GM23338 (cell line): ENCODE results near the gene RASA3. TPM values are rescaled to one million over a fixed set of nuclear protein-coding genes. Genes with fewer than 3 reads are reported as not detected.

Experiments used
- ATAC-seq: fragments of 200-7000 bp; cut with Tn5 transposase; 3 replicates; pipeline ENCODE4 v1.9.1; 2020
- DNase-seq: peaks from one replicate; pipeline ENCODE4 v3.0.0-alpha.2; 2015; ENCODE audit warnings: low spot score
- H2AFZ ChIP-seq: fragments of 200-600 bp; sonication (generic); 2 replicates; pipeline ENCODE4 v1.8.0; 2016; ENCODE audit warnings: antibody characterized with exemption, mild to moderate bottlenecking, moderate library complexity
- H3F3A ChIP-seq: fragments of 200-600 bp; sonication (generic); replicated peaks from 2 replicates; pipeline ENCODE4 v1.8.0; 2017; ENCODE audit warnings: antibody characterized with exemption, mixed run types, low read depth
- H3K27ac ChIP-seq: fragments of 200-600 bp; sonication (generic); 2 replicates; pipeline ENCODE4 v1.6.1; 2016; ENCODE audit warnings: low read depth
- H3K27me3 ChIP-seq: fragments of 200-600 bp; sonication (generic); 2 replicates; pipeline ENCODE4 v1.8.0; 2016; ENCODE audit warnings: mild to moderate bottlenecking, mixed run types, moderate library complexity; ENCODE audit not compliant: insufficient read depth
- H3K36me3 ChIP-seq: fragments of 200-600 bp; sonication (generic); 2 replicates; pipeline ENCODE4 v1.8.0; 2016; ENCODE audit warnings: mild to moderate bottlenecking; ENCODE audit not compliant: insufficient read depth
- H3K4me1 ChIP-seq: fragments of 200-600 bp; sonication (generic); 2 replicates; pipeline ENCODE4 v1.8.0; 2016; ENCODE audit warnings: mild to moderate bottlenecking, moderate library complexity; ENCODE audit not compliant: insufficient read depth
- H3K4me2 ChIP-seq: fragments of 200-600 bp; sonication (generic); 2 replicates; pipeline ENCODE4 v1.7.1; 2017; ENCODE audit warnings: mixed run types
- H3K4me3 ChIP-seq: fragments of 200-600 bp; sonication (generic); 2 replicates; pipeline ENCODE4 v1.6.1; 2016; ENCODE audit warnings: mixed run types
- H3K79me2 ChIP-seq: fragments of 200-600 bp; sonication (generic); replicated peaks from 2 replicates; pipeline ENCODE4 v1.8.0; 2017; ENCODE audit warnings: mild to moderate bottlenecking; ENCODE audit not compliant: insufficient read depth
- H3K9me2 ChIP-seq: fragments of 200-600 bp; sonication (generic); 2 replicates; pipeline ENCODE4 v1.8.0; 2017; ENCODE audit not compliant: insufficient read depth
- H4K20me1 ChIP-seq: fragments of 200-600 bp; sonication (generic); replicated peaks from 2 replicates; pipeline ENCODE4 v1.8.0; 2017; ENCODE audit warnings: mild to moderate bottlenecking; ENCODE audit not compliant: insufficient read depth
- H3K27ac Mint-ChIP-seq: 2 replicates; pipeline ENCODE4 v1.8.0; 2020; ENCODE audit warnings: inconsistent platforms, mild to moderate bottlenecking, moderate library complexity, mixed read lengths
- H3K27me3 Mint-ChIP-seq: 3 replicates; pipeline ENCODE4 v1.8.0; 2022; ENCODE audit warnings: low read depth, mild to moderate bottlenecking, moderate library complexity, mixed read lengths, inconsistent platforms; ENCODE audit not compliant: insufficient read depth, poor library complexity
- H3K36me3 Mint-ChIP-seq: 3 replicates; pipeline ENCODE4 v1.8.0; 2021; ENCODE audit warnings: low read depth, mild to moderate bottlenecking, inconsistent platforms, moderate library complexity, mixed read lengths
- H3K4me1 Mint-ChIP-seq: 3 replicates; pipeline ENCODE4 v1.8.0; 2020; ENCODE audit warnings: mild to moderate bottlenecking, inconsistent platforms, mixed read lengths
- H3K4me3 Mint-ChIP-seq: 3 replicates; pipeline ENCODE4 v1.8.0; 2021; ENCODE audit warnings: moderate library complexity, mild to moderate bottlenecking, inconsistent platforms, mixed read lengths
- H3K9me3 Mint-ChIP-seq: 3 replicates; pipeline ENCODE4 v1.8.0; 2020; ENCODE audit warnings: moderate library complexity, mild to moderate bottlenecking, inconsistent platforms, mixed read lengths
- CREB1 ChIP-seq: fragments of 250-450 bp; sonication (Bioruptor Pico); IDR thresholded peaks from 2 replicates; pipeline ENCODE4 v1.5.0; 2020; ENCODE audit warnings: low read depth, mild to moderate bottlenecking, moderate library complexity
- EZH2 ChIP-seq: fragments of 200-600 bp; sonication (generic); IDR thresholded peaks from one replicate; pipeline ENCODE4 v1.8.0; 2017; ENCODE audit warnings: antibody characterized with exemption, mild to moderate bottlenecking, low read depth; ENCODE audit not compliant: unreplicated experiment
- EZH2phosphoT487 ChIP-seq: fragments of 200-600 bp; sonication (generic); IDR thresholded peaks from one replicate; pipeline ENCODE4 v1.8.1; 2018; ENCODE audit warnings: antibody characterized with exemption; ENCODE audit not compliant: unreplicated experiment
- JUNB ChIP-seq: IDR thresholded peaks from one replicate; pipeline ENCODE4 v1.6.1; 2016; ENCODE audit warnings: antibody characterized with exemption; ENCODE audit not compliant: unreplicated experiment
- NANOG ChIP-seq: IDR thresholded peaks from 2 replicates; pipeline ENCODE4 v1.6.1; 2016; ENCODE audit warnings: antibody characterized with exemption, borderline replicate concordance
- POLR2AphosphoS5 ChIP-seq: IDR thresholded peaks from 2 replicates; pipeline ENCODE4 v1.6.1; 2016; ENCODE audit warnings: antibody characterized with exemption, low read depth
- STAT1 ChIP-seq: IDR thresholded peaks from one replicate; pipeline ENCODE4 v1.6.1; 2016; ENCODE audit warnings: antibody characterized with exemption; ENCODE audit not compliant: unreplicated experiment
- ZNF114 ChIP-seq: fragments of 250-450 bp; sonication (Bioruptor Pico); IDR thresholded peaks from 2 replicates; pipeline ENCODE4 v1.5.0; 2020; ENCODE audit warnings: mild to moderate bottlenecking, moderate library complexity
- ZNF331 ChIP-seq: fragments of 250-450 bp; sonication (Bioruptor Pico); IDR thresholded peaks from 2 replicates; pipeline ENCODE4 v1.5.0; 2020; ENCODE audit warnings: low read depth, mild to moderate bottlenecking, moderate library complexity
- polyA plus RNA-seq: library from polyadenylated mRNA; unstranded; fragments of >200 nt; fragmentation: Nextera tagmentation; extraction: Ambion mirVana; gene quantifications from 2 replicates; pipeline ENCODE4 v1.2.1, GENCODE V29; 2016
- total RNA-seq: library from RNA; depleted of rRNA; stranded (reverse); fragments of >200 nt; shearing (Covaris generic); gene quantifications from 2 replicates; pipeline ENCODE4 v1.2.3, GENCODE V29; 2014
- TF ChIP-seq, protein P1 (sequence below), 2 experiments: fragments of 200-600 bp in 1 of 2; sonication (generic) in 1 of 2; conservative IDR thresholded peaks; 2 replicates each; pipeline versions ENCODE4 v1.5.1 to v1.6.1; 2016 to 2017; ENCODE audit warnings: antibody characterized with exemption in 2 of 2, low read depth in 2 of 2, mild to moderate bottlenecking in 2 of 2, moderate library complexity in 1 of 2
- TF ChIP-seq, protein P2 (sequence below): IDR thresholded peaks from one replicate; pipeline ENCODE4 v1.6.1; 2018; ENCODE audit warnings: antibody characterized with exemption; ENCODE audit not compliant: unreplicated experiment
- TF ChIP-seq, protein P3 (sequence below): fragments of 250-450 bp; sonication (Bioruptor Pico); IDR thresholded peaks from 2 replicates; pipeline ENCODE4 v1.5.0; 2020; ENCODE audit warnings: mild to moderate bottlenecking, moderate library complexity
- TF ChIP-seq, protein P4 (sequence below): IDR thresholded peaks from 2 replicates; pipeline ENCODE4 v1.6.1; 2016; ENCODE audit warnings: antibody characterized with exemption

The RASA3 gene
- total and polyA plus RNA-seq, 2 experiments from 2014 or later: 11.2 to 20.7 TPM

DNA sequence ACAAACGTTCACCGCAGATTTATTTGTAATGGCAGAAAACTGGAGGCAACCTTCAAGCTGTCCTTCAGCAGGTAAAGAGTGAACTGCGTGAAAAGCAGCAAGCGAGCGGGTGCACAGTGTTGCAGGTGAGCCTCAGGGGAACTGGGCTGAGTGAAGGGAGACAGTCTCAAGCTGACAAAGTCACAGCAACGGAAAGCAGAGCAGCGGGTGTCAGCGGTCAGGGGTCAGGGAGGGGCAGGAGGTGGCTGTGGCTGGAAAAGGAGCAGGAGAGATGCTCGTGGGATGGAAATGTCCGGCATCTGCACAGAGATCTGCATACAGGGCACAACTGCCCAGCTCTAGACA is 8.5 kb upstream of the RASA3 start:
- Histone ChIP-seq H3K4me1 (no peaks in the 10 kb centered on the region), H3K9me2 (no peaks in the 10 kb centered on the region), H3K79me2 (no peaks in the 10 kb centered on the region), H3K27ac (no peak overlapping the region), H2AFZ (no peak overlapping the region), H3K36me3 (no peaks in the 10 kb centered on the region; the same call in 1 of the 2 replicates), H3K4me3 (no peak overlapping the region), H3K4me2 (no peak overlapping the region), H4K20me1 (no peaks in the 10 kb centered on the region), H3K27me3 (no peaks in the 10 kb centered on the region), H3F3A (no peaks in the 10 kb centered on the region)
- peaks cover 8% of the 10 kb centered on the region for H3K27me3 Mint-ChIP-seq
- H3K4me1 Mint-ChIP-seq: peaks cover 2% of the 10 kb centered on the region; the same call in 1 of the 3 replicates
- H3K4me3 Mint-ChIP-seq: no peak overlapping the region
- no peak overlapping the region for H3K27ac Mint-ChIP-seq
- TF ChIP-seq POLR2AphosphoS5 (no peak), NANOG (no peak), EZH2 (no peak), STAT1 (no peak), JUNB (no peak), EZH2phosphoT487 (no peak), ZNF114 (CRISPR knock-in tag) (no peak), ZNF331 (no peak), CREB1 (CRISPR knock-in tag) (no peak)
- TF ChIP-seq, protein P1, sequence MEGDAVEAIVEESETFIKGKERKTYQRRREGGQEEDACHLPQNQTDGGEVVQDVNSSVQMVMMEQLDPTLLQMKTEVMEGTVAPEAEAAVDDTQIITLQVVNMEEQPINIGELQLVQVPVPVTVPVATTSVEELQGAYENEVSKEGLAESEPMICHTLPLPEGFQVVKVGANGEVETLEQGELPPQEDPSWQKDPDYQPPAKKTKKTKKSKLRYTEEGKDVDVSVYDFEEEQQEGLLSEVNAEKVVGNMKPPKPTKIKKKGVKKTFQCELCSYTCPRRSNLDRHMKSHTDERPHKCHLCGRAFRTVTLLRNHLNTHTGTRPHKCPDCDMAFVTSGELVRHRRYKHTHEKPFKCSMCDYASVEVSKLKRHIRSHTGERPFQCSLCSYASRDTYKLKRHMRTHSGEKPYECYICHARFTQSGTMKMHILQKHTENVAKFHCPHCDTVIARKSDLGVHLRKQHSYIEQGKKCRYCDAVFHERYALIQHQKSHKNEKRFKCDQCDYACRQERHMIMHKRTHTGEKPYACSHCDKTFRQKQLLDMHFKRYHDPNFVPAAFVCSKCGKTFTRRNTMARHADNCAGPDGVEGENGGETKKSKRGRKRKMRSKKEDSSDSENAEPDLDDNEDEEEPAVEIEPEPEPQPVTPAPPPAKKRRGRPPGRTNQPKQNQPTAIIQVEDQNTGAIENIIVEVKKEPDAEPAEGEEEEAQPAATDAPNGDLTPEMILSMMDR (conservative IDR thresholded peaks at IDR 0.05; ENCODE audit: low read depth in 2 of 2): no peak
- TF ChIP-seq, protein P2, sequence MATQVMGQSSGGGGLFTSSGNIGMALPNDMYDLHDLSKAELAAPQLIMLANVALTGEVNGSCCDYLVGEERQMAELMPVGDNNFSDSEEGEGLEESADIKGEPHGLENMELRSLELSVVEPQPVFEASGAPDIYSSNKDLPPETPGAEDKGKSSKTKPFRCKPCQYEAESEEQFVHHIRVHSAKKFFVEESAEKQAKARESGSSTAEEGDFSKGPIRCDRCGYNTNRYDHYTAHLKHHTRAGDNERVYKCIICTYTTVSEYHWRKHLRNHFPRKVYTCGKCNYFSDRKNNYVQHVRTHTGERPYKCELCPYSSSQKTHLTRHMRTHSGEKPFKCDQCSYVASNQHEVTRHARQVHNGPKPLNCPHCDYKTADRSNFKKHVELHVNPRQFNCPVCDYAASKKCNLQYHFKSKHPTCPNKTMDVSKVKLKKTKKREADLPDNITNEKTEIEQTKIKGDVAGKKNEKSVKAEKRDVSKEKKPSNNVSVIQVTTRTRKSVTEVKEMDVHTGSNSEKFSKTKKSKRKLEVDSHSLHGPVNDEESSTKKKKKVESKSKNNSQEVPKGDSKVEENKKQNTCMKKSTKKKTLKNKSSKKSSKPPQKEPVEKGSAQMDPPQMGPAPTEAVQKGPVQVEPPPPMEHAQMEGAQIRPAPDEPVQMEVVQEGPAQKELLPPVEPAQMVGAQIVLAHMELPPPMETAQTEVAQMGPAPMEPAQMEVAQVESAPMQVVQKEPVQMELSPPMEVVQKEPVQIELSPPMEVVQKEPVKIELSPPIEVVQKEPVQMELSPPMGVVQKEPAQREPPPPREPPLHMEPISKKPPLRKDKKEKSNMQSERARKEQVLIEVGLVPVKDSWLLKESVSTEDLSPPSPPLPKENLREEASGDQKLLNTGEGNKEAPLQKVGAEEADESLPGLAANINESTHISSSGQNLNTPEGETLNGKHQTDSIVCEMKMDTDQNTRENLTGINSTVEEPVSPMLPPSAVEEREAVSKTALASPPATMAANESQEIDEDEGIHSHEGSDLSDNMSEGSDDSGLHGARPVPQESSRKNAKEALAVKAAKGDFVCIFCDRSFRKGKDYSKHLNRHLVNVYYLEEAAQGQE: no peak
- TF ChIP-seq, protein P3, sequence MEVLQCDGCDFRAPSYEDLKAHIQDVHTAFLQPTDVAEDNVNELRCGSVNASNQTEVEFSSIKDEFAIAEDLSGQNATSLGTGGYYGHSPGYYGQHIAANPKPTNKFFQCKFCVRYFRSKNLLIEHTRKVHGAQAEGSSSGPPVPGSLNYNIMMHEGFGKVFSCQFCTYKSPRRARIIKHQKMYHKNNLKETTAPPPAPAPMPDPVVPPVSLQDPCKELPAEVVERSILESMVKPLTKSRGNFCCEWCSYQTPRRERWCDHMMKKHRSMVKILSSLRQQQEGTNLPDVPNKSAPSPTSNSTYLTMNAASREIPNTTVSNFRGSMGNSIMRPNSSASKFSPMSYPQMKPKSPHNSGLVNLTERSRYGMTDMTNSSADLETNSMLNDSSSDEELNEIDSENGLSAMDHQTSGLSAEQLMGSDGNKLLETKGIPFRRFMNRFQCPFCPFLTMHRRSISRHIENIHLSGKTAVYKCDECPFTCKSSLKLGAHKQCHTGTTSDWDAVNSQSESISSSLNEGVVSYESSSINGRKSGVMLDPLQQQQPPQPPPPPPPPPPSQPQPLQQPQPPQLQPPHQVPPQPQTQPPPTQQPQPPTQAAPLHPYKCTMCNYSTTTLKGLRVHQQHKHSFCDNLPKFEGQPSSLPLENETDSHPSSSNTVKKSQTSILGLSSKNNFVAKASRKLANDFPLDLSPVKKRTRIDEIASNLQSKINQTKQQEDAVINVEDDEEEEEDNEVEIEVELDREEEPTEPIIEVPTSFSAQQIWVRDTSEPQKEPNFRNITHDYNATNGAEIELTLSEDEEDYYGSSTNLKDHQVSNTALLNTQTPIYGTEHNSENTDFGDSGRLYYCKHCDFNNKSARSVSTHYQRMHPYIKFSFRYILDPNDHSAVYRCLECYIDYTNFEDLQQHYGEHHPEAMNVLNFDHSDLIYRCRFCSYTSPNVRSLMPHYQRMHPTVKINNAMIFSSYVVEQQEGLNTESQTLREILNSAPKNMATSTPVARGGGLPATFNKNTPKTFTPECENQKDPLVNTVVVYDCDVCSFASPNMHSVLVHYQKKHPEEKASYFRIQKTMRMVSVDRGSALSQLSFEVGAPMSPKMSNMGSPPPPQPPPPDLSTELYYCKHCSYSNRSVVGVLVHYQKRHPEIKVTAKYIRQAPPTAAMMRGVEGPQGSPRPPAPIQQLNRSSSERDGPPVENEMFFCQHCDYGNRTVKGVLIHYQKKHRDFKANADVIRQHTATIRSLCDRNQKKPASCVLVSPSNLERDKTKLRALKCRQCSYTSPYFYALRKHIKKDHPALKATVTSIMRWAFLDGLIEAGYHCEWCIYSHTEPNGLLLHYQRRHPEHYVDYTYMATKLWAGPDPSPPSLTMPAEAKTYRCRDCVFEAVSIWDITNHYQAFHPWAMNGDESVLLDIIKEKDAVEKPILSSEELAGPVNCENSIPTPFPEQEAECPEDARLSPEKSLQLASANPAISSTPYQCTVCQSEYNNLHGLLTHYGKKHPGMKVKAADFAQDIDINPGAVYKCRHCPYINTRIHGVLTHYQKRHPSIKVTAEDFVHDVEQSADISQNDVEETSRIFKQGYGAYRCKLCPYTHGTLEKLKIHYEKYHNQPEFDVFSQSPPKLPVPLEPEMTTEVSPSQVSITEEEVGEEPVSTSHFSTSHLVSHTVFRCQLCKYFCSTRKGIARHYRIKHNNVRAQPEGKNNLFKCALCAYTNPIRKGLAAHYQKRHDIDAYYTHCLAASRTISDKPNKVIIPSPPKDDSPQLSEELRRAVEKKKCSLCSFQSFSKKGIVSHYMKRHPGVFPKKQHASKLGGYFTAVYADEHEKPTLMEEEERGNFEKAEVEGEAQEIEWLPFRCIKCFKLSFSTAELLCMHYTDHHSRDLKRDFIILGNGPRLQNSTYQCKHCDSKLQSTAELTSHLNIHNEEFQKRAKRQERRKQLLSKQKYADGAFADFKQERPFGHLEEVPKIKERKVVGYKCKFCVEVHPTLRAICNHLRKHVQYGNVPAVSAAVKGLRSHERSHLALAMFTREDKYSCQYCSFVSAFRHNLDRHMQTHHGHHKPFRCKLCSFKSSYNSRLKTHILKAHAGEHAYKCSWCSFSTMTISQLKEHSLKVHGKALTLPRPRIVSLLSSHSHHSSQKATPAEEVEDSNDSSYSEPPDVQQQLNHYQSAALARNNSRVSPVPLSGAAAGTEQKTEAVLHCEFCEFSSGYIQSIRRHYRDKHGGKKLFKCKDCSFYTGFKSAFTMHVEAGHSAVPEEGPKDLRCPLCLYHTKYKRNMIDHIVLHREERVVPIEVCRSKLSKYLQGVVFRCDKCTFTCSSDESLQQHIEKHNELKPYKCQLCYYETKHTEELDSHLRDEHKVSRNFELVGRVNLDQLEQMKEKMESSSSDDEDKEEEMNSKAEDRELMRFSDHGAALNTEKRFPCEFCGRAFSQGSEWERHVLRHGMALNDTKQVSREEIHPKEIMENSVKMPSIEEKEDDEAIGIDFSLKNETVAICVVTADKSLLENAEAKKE (CRISPR knock-in tag): no peak
- TF ChIP-seq, protein P4, sequence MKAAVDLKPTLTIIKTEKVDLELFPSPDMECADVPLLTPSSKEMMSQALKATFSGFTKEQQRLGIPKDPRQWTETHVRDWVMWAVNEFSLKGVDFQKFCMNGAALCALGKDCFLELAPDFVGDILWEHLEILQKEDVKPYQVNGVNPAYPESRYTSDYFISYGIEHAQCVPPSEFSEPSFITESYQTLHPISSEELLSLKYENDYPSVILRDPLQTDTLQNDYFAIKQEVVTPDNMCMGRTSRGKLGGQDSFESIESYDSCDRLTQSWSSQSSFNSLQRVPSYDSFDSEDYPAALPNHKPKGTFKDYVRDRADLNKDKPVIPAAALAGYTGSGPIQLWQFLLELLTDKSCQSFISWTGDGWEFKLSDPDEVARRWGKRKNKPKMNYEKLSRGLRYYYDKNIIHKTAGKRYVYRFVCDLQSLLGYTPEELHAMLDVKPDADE: no peak
- H3K9me3 Mint-ChIP-seq: peaks cover 7% of the 10 kb centered on the region; the same call in 2 of the 3 replicates
- DNase-seq (no peak), ATAC-seq (no peak)
- peaks cover 3% of the 10 kb centered on the region; the same call in 1 of the 3 replicates for H3K36me3 Mint-ChIP-seq
